ENCODE measurements around the gene KNTC1. TPM values are rescaled to one million over a fixed set of nuclear protein-coding genes. Genes with fewer than 3 reads are reported as not detected.
"Not testable (repeated sequence)": the region's sequence is repeated elsewhere in the genome, so short reads cannot be mapped to it uniquely, and the experiment has no call there.

Gene KNTC1
- total and polyA plus RNA-seq, 4 donors, result 4.0 to 34.0 (median 10.9) TPM

DNA sequence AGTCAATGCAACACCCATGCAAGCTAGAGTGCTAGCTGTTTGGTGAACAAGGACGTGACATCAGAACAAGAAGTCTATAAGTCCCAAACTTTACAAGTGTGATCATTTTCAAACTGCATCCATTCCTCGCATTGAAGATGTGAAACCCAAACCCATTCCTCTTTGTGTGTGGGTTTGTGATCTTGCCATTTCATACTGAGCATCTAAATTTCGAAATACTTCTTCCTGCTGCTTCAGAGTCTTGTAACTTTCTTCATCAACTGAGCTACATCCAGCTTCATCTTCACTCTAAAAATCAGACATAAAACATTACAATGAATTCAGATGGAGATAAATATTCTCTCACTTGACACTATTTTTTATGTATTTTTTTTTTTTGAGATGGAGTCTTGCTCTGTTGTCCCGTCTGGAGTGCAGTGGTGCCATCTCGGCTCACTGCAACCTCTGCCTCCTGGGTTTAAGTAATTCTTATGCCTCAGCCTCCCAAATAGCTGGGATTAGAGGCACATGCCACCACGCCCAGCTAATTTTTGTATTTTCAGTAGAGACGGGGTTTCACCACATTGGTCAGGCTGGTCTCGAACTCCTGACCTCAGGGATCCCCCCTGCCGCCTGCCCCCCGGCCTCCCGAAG lies 21.5 kb upstream of the KNTC1 start:
- Histone ChIP-seq H3K9ac (ENCODE audit: insufficient read depth in 1 of 2, low read length in 2 of 2) (no peak overlapping the region), H3K27ac (ENCODE audit: low read depth in 1 of 2, low read length in 1 of 2) (no peak overlapping the region), H3K9me3 (ENCODE audit: control insufficient read depth in 4 of 4, insufficient read depth in 3 of 4, low read length in 3 of 4) (no peaks in the 10 kb centered on the region), H3K4me1 (ENCODE audit: control insufficient read depth in 5 of 5, insufficient read depth in 5 of 5, low read length in 5 of 5) (peaks cover 0 to 5% (median 0%) of the 10 kb centered on the region in 5 donors), H3K36me3 (ENCODE audit: control insufficient read depth in 4 of 4, insufficient read depth in 4 of 4, low read length in 4 of 4) (peaks cover 36 to 61% (median 45%) of the 10 kb centered on the region in 4 donors), H3K4me3 (no peak overlapping the region), H3K27me3 (ENCODE audit: control insufficient read depth in 3 of 3, insufficient read depth in 3 of 3, low read length in 2 of 3) (no peaks in the 10 kb centered on the region)
- no peak for DNase-seq
- TF ChIP-seq, protein P1, sequence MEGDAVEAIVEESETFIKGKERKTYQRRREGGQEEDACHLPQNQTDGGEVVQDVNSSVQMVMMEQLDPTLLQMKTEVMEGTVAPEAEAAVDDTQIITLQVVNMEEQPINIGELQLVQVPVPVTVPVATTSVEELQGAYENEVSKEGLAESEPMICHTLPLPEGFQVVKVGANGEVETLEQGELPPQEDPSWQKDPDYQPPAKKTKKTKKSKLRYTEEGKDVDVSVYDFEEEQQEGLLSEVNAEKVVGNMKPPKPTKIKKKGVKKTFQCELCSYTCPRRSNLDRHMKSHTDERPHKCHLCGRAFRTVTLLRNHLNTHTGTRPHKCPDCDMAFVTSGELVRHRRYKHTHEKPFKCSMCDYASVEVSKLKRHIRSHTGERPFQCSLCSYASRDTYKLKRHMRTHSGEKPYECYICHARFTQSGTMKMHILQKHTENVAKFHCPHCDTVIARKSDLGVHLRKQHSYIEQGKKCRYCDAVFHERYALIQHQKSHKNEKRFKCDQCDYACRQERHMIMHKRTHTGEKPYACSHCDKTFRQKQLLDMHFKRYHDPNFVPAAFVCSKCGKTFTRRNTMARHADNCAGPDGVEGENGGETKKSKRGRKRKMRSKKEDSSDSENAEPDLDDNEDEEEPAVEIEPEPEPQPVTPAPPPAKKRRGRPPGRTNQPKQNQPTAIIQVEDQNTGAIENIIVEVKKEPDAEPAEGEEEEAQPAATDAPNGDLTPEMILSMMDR (IDR thresholded peaks at IDR 0.05; ENCODE audit: control extremely low read depth, extremely low read depth), result no peak
- ATAC-seq (ENCODE audit: insufficient read depth, low FRiP score), result no peak
- 70 to 85% methylated on average over 11 of the region's 11 CpGs for WGBS, 2 donors

DNA sequence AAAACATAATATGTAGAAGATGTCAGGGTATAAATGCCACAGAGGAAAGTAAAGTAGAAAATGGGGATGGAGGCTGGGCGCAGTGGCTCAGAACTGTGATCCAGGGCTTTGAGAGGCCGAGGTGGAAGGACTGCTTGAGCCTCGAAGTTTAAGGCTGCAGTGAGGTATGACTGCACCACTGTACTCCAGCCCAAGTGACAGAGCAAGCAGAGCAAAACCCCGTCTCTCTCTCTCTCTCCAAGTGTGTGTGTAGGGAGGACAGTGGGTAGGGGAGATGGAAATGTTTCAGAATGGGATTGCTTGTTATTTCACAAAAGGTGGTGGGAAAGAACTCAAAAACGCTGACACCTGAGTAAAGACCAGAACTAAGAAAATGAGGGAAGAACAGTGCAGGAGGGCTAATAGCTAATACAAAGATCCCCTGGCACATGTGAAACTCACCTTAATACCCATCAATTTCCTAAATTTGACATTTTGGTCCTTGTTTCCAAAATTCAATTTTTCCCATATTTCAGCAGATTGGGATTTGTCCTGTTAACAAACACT lies 20.6 kb upstream of the KNTC1 start:
- Histone ChIP-seq H3K36me3 (ENCODE audit: control insufficient read depth in 4 of 4, insufficient read depth in 4 of 4, low read length in 4 of 4) (peaks cover 38 to 65% (median 49%) of the 10 kb centered on the region in 4 donors), H3K4me1 (ENCODE audit: control insufficient read depth in 5 of 5, insufficient read depth in 5 of 5, low read length in 5 of 5) (no peaks in the 10 kb centered on the region), H3K27ac (ENCODE audit: low read depth in 1 of 2, low read length in 1 of 2) (no peak overlapping the region), H3K9ac (ENCODE audit: insufficient read depth in 1 of 2, low read length in 2 of 2) (no peak overlapping the region), H3K9me3 (ENCODE audit: control insufficient read depth in 4 of 4, insufficient read depth in 3 of 4, low read length in 3 of 4) (no peaks in the 10 kb centered on the region), H3K4me3 (no peak overlapping the region), H3K27me3 (ENCODE audit: control insufficient read depth in 3 of 3, insufficient read depth in 3 of 3, low read length in 2 of 3) (no peaks in the 10 kb centered on the region)
- DNase-seq (no peak), ATAC-seq (ENCODE audit: insufficient read depth, low FRiP score) (no peak)
- WGBS, 2 donors, result 93% methylated on average over 5 of the region's 5 CpGs
- TF ChIP-seq, protein P1 (IDR thresholded peaks at IDR 0.05; ENCODE audit: control extremely low read depth, extremely low read depth), result no peak

DNA sequence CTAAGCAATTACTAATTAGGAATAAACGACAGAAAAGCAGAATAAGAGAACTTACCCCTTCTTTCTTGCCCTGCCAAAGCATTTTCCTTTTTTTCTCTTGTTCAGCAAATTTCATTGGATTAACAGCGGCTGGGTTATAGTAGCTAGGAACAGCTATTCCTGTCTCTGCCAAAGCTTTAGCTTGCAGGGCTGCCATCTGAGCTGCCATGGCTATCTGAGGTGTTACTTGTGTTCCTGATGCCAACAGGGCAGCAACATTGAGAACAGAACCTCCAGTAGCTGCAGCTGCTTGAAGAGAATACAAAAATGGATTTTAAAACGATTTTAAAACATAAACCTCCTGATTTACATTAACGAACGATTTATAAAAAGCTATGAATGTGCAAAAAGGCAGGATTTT lies 18.9 kb upstream of the KNTC1 start:
- 94 to 97% methylated on average over 5 of the region's 5 CpGs for WGBS, 2 donors
- Histone ChIP-seq H3K36me3 (ENCODE audit: control insufficient read depth in 4 of 4, insufficient read depth in 4 of 4, low read length in 4 of 4) (peaks cover 45 to 76% (median 56%) of the 10 kb centered on the region in 4 donors), H3K27ac (ENCODE audit: low read depth in 1 of 2, low read length in 1 of 2) (no peak overlapping the region), H3K4me1 (ENCODE audit: control insufficient read depth in 5 of 5, insufficient read depth in 5 of 5, low read length in 5 of 5) (no peaks in the 10 kb centered on the region), H3K27me3 (ENCODE audit: control insufficient read depth in 3 of 3, insufficient read depth in 3 of 3, low read length in 2 of 3) (no peaks in the 10 kb centered on the region), H3K9ac (ENCODE audit: insufficient read depth in 1 of 2, low read length in 2 of 2) (no peak overlapping the region), H3K9me3 (ENCODE audit: control insufficient read depth in 4 of 4, insufficient read depth in 3 of 4, low read length in 3 of 4) (no peaks in the 10 kb centered on the region), H3K4me3 (no peak overlapping the region)
- ATAC-seq (ENCODE audit: insufficient read depth, low FRiP score) (no peak), DNase-seq (no peak)
- TF ChIP-seq, protein P1 (IDR thresholded peaks at IDR 0.05; ENCODE audit: control extremely low read depth, extremely low read depth), result no peak

DNA sequence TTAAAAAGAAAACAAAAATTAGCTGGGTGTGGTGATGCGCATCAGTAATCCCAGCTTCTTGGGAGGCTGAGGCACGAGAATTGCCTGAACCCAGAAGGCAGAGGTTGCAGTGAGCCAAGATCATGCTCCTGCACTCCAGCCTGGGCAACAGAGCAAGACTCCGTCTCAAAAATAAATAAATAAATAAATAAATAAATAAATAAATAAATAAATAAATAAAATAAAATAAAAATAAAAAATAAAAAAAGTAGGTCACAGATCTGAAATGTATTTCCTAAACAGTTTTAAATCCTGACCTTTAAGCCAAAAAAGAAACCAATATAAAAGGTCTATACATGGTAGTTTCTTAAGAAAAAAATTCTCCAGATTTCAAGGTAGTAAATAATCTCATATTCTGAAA lies 14.0 kb upstream of the KNTC1 start:
- not testable (repeated sequence) for H3K4me3 ChIP-seq; DNase-seq; ATAC-seq (ENCODE audit: insufficient read depth, low FRiP score); H3K27ac ChIP-seq (ENCODE audit: low read depth in 1 of 2, low read length in 1 of 2); H3K27me3 ChIP-seq (ENCODE audit: control insufficient read depth in 3 of 3, insufficient read depth in 3 of 3, low read length in 2 of 3); H3K4me1 ChIP-seq (ENCODE audit: control insufficient read depth in 5 of 5, insufficient read depth in 5 of 5, low read length in 5 of 5); H3K9me3 ChIP-seq (ENCODE audit: control insufficient read depth in 4 of 4, insufficient read depth in 3 of 4, low read length in 3 of 4); H3K9ac ChIP-seq (ENCODE audit: insufficient read depth in 1 of 2, low read length in 2 of 2)
- H3K36me3 ChIP-seq (ENCODE audit: control insufficient read depth in 4 of 4, insufficient read depth in 4 of 4, low read length in 4 of 4), result peaks cover 42 to 73% (median 61%) of the 10 kb centered on the region in 4 donors
- WGBS, 2 donors, result 90 to 92% methylated on average over 3 of the region's 3 CpGs
